PC-3 (cell line): ENCODE data around the gene SUSD6.

Experiments
- CTCF ChIP-seq: fragments of 300-600 bp; sonication (generic); conservative IDR thresholded peaks from 2 replicates; pipeline ENCODE4 v1.5.1; 2017; ENCODE audit warnings: antibody characterized with exemption, low read depth, mild to moderate bottlenecking, low read length
- EZH2 ChIP-seq: fragments of 300-600 bp; sonication (generic); IDR thresholded peaks from one replicate; pipeline ENCODE4 v1.6.1; 2017; ENCODE audit warnings: antibody characterized with exemption, mild to moderate bottlenecking, low read length; ENCODE audit not compliant: unreplicated experiment
- EZH2phosphoT487 ChIP-seq: fragments of 300-600 bp; sonication (generic); IDR thresholded peaks from 2 replicates; pipeline ENCODE4 v1.6.1; 2018; ENCODE audit warnings: mild to moderate bottlenecking, antibody characterized with exemption, low read length, borderline replicate concordance

DNA sequence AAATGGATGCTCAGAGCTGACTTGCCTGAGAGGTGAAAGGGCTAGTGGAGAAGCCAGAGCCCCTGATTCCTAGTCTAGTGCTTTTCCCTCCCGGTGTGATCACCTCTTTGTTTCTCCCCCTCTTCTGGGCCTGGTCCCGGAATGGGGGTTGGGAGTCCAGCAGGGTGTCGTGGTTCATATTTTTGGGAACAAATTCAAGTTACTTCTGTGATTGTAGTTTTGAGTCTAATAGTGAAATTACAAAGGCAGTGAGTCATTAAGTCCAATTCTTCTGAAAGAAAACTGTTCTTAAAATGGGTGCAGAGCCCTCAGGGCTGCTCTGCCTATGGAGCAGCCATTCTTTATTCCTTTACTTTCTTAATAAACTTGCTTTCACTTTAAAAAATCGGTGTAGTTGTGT lies 7.6 kb downstream of the SUSD6 start:
- TF ChIP-seq EZH2, result no peak
- no peak for TF ChIP-seq CTCF
- TF ChIP-seq EZH2phosphoT487, result no peak
